Brain microvascular endothelial cell (primary cell): ENCODE measurements around the gene SLC9A5.

Experiments used
- DNase-seq: peaks from one replicate; pipeline ENCODE4 v3.0.0-alpha.2; 2020
- H3K27ac ChIP-seq: fragments of 250-450 bp; sonication (Bioruptor Pico); 2 replicates; pipeline ENCODE4 v1.5.1; 2020; ENCODE audit warnings: mild to moderate bottlenecking, moderate library complexity
- H3K27me3 ChIP-seq: fragments of 250-450 bp; sonication (Bioruptor Pico); replicated peaks from 2 replicates; pipeline ENCODE4 v1.5.1; 2020; ENCODE audit warnings: mild to moderate bottlenecking
- H3K36me3 ChIP-seq: fragments of 250-450 bp; sonication (Bioruptor Pico); replicated peaks from 2 replicates; pipeline ENCODE4 v1.5.1; 2020; ENCODE audit warnings: mild to moderate bottlenecking
- H3K4me3 ChIP-seq: 2 replicates; pipeline ENCODE4 v1.5.1; 2011; ENCODE audit warnings: low read depth, mild to moderate bottlenecking, control low read depth, low read length, moderate library complexity
- in situ Hi-C: cut with HindIII; loops from 2 replicates; pipeline ENCODE4 v1.10.0; 2017; ENCODE audit warnings: low sequenced_read_pairs, low pct_ligation_motif_present
- TF ChIP-seq, protein P1 (sequence below): IDR thresholded peaks from 2 replicates; pipeline ENCODE4 v1.5.1; 2011; ENCODE audit warnings: low read depth, mild to moderate bottlenecking, moderate library complexity, low read length, control low read depth, inconsistent platforms; ENCODE audit errors: missing control alignments

SLC9A5 gene

DNA sequence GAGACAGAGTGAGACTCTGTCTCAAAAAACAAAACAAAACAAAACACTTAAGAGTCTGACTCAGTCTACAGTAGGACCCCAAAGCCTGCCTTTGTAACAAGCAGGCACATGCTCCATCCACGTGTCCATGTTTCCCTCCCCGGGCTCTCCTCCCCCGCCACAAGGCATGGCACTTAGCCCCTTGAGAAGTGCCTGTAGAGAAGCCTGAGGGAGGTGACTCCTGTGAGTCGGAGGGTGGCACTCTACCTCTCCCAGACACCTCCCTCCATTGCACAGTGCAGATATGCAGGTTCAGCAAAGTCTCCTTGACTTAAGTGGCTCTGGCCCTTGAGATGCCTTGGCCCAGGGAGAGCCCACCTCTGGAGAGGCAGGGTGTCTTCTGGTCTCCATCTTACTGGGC, 8.3 kb upstream of the SLC9A5 start:
- Histone ChIP-seq H3K27ac (peak overlapping the region; percentile 70), H3K36me3 (peaks cover 40% of the 10 kb centered on the region), H3K27me3 (no peaks in the 10 kb centered on the region), H3K4me3 (no peak overlapping the region)
- in situ Hi-C loops: no loop called here
- TF ChIP-seq, protein P1, sequence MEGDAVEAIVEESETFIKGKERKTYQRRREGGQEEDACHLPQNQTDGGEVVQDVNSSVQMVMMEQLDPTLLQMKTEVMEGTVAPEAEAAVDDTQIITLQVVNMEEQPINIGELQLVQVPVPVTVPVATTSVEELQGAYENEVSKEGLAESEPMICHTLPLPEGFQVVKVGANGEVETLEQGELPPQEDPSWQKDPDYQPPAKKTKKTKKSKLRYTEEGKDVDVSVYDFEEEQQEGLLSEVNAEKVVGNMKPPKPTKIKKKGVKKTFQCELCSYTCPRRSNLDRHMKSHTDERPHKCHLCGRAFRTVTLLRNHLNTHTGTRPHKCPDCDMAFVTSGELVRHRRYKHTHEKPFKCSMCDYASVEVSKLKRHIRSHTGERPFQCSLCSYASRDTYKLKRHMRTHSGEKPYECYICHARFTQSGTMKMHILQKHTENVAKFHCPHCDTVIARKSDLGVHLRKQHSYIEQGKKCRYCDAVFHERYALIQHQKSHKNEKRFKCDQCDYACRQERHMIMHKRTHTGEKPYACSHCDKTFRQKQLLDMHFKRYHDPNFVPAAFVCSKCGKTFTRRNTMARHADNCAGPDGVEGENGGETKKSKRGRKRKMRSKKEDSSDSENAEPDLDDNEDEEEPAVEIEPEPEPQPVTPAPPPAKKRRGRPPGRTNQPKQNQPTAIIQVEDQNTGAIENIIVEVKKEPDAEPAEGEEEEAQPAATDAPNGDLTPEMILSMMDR: no peak
- DNase-seq: peak; percentile 22

DNA sequence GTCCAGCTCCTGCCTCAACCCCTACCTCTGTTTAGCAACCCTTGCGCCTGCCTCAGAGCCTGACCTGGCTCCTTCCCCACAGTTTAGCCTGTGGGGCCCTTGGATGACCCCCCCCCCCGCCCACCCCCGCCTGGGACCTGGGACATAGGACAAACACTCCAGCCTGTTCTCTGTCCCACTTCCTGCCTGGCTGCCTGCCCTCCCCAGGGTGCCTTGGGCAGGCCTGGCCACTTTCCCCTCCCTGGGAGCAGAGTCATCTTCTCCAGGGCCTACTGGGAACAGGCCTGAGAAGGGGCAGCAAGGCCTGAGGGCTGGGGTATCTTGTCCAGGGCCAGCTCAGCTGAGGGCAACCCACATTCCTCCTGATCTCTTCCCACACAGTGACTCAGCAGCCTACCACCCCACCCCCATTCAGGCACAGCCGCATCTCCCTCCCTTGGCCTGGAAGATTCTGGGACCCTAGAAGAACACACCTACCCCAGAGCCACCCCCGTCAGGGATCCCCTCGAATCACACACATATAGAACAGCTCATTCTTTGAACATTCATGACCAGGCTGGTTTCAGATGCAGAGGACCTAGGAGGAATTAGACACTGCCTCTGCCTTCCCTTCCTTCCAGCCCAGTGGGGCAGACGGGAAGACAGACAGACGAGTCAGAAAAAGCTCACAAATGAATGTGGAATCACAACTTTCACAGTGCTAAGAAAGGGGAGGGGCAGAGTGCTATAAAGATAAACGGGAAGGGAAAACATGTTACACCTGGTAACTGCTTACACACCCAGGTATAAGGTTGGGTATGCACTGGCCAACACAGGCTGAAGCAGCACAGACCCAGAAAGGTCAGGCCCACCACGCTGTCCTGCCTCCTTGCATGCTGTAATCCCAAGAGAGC, 7.5 kb upstream of the SLC9A5 start:
- in situ Hi-C loops: no loop called here
- TF ChIP-seq, protein P1: no peak

DNA sequence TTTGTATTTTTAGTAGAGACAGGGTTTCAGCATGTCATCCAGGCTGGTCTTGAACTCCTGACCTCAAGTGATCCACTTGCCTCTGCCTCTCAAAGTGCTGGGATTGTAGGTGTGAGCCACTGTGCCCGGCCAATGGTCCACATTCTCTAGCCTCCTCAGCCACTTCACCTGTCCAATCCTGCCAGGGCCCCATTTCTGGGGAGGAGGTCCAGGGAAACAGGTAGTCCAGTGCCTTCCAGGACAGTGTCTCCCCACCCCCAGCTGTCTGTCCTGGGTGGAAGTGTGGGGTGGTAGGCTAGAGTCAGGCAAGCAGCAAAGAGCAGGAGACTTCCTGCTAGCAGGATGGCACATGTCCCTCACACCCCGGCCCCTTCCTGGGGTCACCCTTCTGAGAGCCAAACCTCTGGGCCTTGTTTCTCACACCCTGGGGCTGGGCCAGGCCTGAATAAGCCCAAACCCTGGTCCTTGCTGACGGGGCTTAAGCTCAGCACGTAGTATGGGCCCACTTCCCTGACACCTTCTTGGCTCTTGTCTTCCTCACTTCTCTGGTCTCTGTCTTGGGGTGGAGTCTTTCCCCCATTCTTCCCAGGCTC, 6.5 kb upstream of the SLC9A5 start:
- Histone ChIP-seq H3K36me3 (peaks cover 25% of the 10 kb centered on the region), H3K27me3 (no peaks in the 10 kb centered on the region), H3K27ac (peak overlapping the region; percentile 70), H3K4me3 (no peak overlapping the region)
- DNase-seq: no peak
- TF ChIP-seq, protein P1: no peak
- in situ Hi-C loops: no loop called here

More for the DNA sequence above, 7.5 kb upstream of the SLC9A5 start:
- Histone ChIP-seq H3K27me3 (no peaks in the 10 kb centered on the region), H3K36me3 (peaks cover 33% of the 10 kb centered on the region), H3K27ac (peak overlapping the region; percentile 70), H3K4me3 (no peak overlapping the region)
- DNase-seq: peak; percentile 79

DNA sequence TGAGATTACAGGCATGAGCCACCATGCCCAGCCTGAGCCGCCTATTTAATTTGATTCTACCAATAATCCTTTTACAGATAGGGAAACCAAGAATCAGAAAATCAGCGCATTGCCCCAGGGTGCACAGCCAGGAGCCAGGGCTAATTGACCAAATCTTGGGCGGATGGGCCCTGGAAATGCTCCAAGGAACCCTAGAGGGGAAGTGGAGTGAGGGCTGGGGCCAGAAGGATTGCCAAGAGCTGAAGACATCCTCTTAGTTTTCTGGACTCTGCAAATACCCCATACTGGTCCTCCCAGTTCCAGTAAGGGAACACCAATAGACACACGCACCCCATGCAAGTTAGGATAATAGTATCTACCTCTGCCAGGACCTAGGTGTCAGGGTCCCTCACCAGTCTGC, 5.3 kb upstream of the SLC9A5 start:
- in situ Hi-C loops: no loop called here
- Histone ChIP-seq H3K27ac (peak overlapping the region; percentile 65), H3K27me3 (no peaks in the 10 kb centered on the region), H3K36me3 (peaks cover 13% of the 10 kb centered on the region), H3K4me3 (no peak overlapping the region)
- no peak for DNase-seq
- TF ChIP-seq, protein P1: no peak

DNA sequence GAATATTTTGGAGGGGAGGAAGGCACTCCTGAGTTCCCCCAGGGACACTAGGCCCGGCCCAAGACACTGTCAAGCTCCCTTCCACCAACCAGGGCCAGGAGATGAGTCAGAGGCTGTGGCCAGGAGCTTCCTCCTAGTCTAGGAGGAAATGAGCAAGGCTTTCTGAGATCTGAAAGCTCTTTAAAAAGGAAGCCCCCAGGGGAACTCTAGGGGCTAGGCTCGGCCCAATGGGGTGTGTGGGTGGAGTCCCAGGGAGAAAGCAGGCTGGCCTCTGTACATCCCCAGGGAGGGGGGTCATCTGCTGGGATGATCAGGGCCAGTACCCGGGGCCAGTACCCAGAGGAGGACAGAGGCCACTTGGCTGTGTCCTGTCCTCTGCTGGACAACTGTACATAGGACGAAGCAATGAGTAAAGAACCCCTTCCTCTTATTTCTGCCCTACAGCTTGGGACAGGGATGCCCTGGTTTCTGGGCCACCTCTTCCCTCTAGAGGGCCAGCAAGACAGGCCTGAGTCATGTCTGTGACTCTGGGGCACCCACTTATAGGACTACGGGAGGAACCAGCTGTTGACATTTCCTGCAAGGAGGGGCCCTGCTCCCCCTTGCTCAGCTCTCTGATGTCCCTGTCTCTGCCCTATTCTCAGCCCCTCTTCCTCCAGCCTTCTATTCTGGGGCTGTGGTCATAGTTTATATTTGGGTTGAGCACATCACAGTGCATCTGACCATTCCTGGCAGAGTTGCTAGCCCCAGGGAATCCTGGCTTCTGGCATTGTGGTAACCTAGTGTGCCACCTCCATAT, 4.2 kb upstream of the SLC9A5 start:
- peaks cover 2% of the 10 kb centered on the region for H3K36me3 ChIP-seq
- peak overlapping the region; percentile 65 for H3K27ac ChIP-seq
- TF ChIP-seq, protein P1: no peak
- in situ Hi-C loops: no loop called here
- peak; percentile 87 for DNase-seq
- no peaks in the 10 kb centered on the region for H3K27me3 ChIP-seq
- H3K4me3 ChIP-seq: peak overlapping the region; percentile 12
